WTC11 (cell line): Measurements from ENCODE around the gene LCN15. TPM values are rescaled to one million over a fixed set of nuclear protein-coding genes. Genes with fewer than 3 reads are reported as not detected.

Experiments
- ATAC-seq: fragments of 200-7000 bp; cut with Tn5 transposase; 2 replicates; pipeline ENCODE4 v1.10.0; 2021; ENCODE audit warnings: mild to moderate bottlenecking, moderate library complexity
- CTCF ChIA-PET: fragments of 300-600 bp; sonication (Branson Sonifier 250); formaldehyde crosslinking; loops from one replicate; lab custom pipeline; 2021; ENCODE audit warnings: antibody characterized with exemption; lab: Charles Lee
- POLR2A ChIA-PET: fragments of 350-600 bp; sonication (Branson Sonifier 250); formaldehyde crosslinking; loops from one replicate; lab custom pipeline; 2021; ENCODE audit warnings: antibody characterized with exemption; lab: Charles Lee
- DNase-seq: peaks from one replicate; pipeline ENCODE4 v3.0.0; 2021; ENCODE audit warnings: low spot score
- H3K27ac Mint-ChIP-seq: 2 replicates; pipeline ENCODE4 v1.8.0; 2021; ENCODE audit warnings: mixed read lengths
- H3K27me3 Mint-ChIP-seq: 2 replicates; pipeline ENCODE4 v1.8.0; 2021; ENCODE audit warnings: low read depth, mild to moderate bottlenecking, moderate library complexity, mixed read lengths
- H3K36me3 Mint-ChIP-seq: 2 replicates; pipeline ENCODE4 v1.8.0; 2021; ENCODE audit warnings: mixed read lengths
- H3K4me1 Mint-ChIP-seq: 2 replicates; pipeline ENCODE4 v1.8.0; 2022; ENCODE audit warnings: mixed read lengths
- H3K4me3 Mint-ChIP-seq: 2 replicates; pipeline ENCODE4 v1.8.0; 2021; ENCODE audit warnings: mild to moderate bottlenecking, moderate library complexity, mixed read lengths
- H3K9me3 Mint-ChIP-seq: 2 replicates; pipeline ENCODE4 v1.8.0; 2021; ENCODE audit warnings: mixed read lengths
- ATF1 ChIP-seq: sonication (generic); formaldehyde crosslinking; IDR thresholded peaks from 2 replicates; pipeline ENCODE4 v1.8.1; 2023; ENCODE audit warnings: mild to moderate bottlenecking, moderate library complexity, missing genetic modification reagents
- CREM ChIP-seq: sonication (generic); formaldehyde crosslinking; IDR thresholded peaks from 2 replicates; pipeline ENCODE4 v1.8.1; 2022; ENCODE audit warnings: mild to moderate bottlenecking, missing genetic modification reagents, moderate library complexity
- E2F1 ChIP-seq: sonication (generic); formaldehyde crosslinking; IDR thresholded peaks from 2 replicates; pipeline ENCODE4 v1.8.0; 2022; ENCODE audit warnings: mild to moderate bottlenecking, missing genetic modification reagents
- FOXP1 ChIP-seq: sonication (generic); formaldehyde crosslinking; IDR thresholded peaks from 2 replicates; pipeline ENCODE4 v1.8.0; 2022; ENCODE audit warnings: missing genetic modification reagents, mild to moderate bottlenecking, moderate library complexity, borderline replicate concordance
- GRHL2 ChIP-seq: fragments of 250-450 bp; sonication (Bioruptor Pico); IDR thresholded peaks from 2 replicates; pipeline ENCODE4 v1.8.0; 2022; ENCODE audit warnings: mild to moderate bottlenecking, moderate library complexity; ENCODE audit not compliant: insufficient replicate concordance, severe bottlenecking
- IRF2 ChIP-seq: sonication (generic); formaldehyde crosslinking; IDR thresholded peaks from 2 replicates; pipeline ENCODE4 v1.8.0; 2022; ENCODE audit warnings: low read depth, missing genetic modification reagents, borderline replicate concordance
- MLX ChIP-seq: sonication (generic); formaldehyde crosslinking; IDR thresholded peaks from 2 replicates; pipeline ENCODE4 v1.8.1; 2023; ENCODE audit warnings: mild to moderate bottlenecking, missing genetic modification reagents, moderate library complexity
- SMAD3 ChIP-seq: sonication (generic); formaldehyde crosslinking; IDR thresholded peaks from 2 replicates; pipeline ENCODE4 v1.8.0; 2022; ENCODE audit warnings: missing genetic modification reagents, mild to moderate bottlenecking, borderline replicate concordance
- SMAD4 ChIP-seq: sonication (generic); formaldehyde crosslinking; IDR thresholded peaks from 2 replicates; pipeline ENCODE4 v1.8.0; 2022; ENCODE audit warnings: mild to moderate bottlenecking, missing genetic modification reagents
- STAT6 ChIP-seq: sonication (generic); formaldehyde crosslinking; conservative IDR thresholded peaks from 2 replicates; pipeline ENCODE4 v1.8.1; 2023; ENCODE audit warnings: mild to moderate bottlenecking, low read depth, missing genetic modification reagents, moderate library complexity
- USF1 ChIP-seq: sonication (generic); formaldehyde crosslinking; IDR thresholded peaks from 2 replicates; pipeline ENCODE4 v1.8.0; 2022; ENCODE audit warnings: mild to moderate bottlenecking, missing genetic modification reagents
- ZNF219 ChIP-seq: sonication (generic); formaldehyde crosslinking; IDR thresholded peaks from 2 replicates; pipeline ENCODE4 v1.8.0; 2023; ENCODE audit warnings: missing genetic modification reagents, mild to moderate bottlenecking, borderline replicate concordance
- ZNF396 ChIP-seq: fragments of 250-450 bp; sonication (Bioruptor Pico); IDR thresholded peaks from 2 replicates; pipeline ENCODE4 v1.8.0; 2021; ENCODE audit warnings: mild to moderate bottlenecking, moderate library complexity, borderline replicate concordance
- total RNA-seq: library from RNA; stranded (reverse); gene quantifications from 3 replicates; pipeline ENCODE4 v1.2.3, GENCODE V29; 2021
- TF ChIP-seq, protein P1 (sequence below): sonication (generic); formaldehyde crosslinking; IDR thresholded peaks from 2 replicates; pipeline ENCODE4 v1.8.1; 2023; ENCODE audit warnings: mild to moderate bottlenecking, moderate library complexity, missing genetic modification reagents
- TF ChIP-seq, protein P2 (sequence below): fragments of 250-450 bp; sonication (Bioruptor Pico); IDR thresholded peaks from 2 replicates; pipeline ENCODE4 v2.1.2; 2022; ENCODE audit warnings: mild to moderate bottlenecking, moderate library complexity

Gene LCN15
- total RNA-seq, 1 experiment from 2014 or later, result 0.52 TPM

DNA sequence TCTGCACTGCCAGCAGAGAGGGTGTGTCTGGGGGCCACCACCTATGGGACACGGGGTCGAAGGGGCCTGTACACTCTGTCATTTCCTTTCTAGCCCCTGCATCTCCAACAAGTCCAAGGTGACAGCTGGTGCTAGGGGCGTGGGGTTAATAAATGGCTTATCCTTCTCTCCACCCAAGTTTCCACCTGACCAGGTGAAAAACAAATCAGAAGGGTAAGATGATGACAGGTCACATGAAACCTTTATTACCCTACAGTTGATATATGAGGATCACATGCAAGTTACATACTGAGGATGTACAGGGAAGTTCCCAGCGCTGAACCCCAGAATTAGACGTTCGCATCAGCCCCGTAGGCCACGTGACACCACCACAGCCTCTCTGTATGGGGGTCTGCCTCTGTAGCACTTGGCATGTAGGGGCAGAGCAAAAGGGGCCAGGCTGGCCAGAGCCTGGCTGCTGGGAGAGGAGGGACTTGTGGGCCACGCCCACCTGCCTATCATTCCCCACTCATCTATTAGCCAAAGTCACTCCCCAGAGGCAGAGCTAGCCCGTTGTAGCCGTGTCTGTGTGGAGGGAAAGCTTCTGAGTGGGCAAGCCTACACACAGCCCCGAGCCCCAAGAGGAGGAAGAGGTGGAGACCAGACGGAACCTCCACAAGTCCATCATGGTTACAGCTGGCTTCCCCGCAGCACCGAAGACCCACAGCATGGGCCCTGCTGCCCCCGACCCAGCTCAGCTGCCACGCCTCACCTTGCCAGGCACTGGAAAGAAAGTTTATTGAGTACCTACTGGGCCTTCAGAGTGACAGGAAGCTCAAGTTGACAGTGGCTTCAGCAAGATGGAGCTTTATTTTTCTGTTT is 29.0 kb upstream of the LCN15 start:
- POLR2A ChIA-PET, result no interaction called here
- H3K36me3 Mint-ChIP-seq, result peaks cover 3% of the 10 kb centered on the region; the same call in 1 of the 2 replicates
- no peak for DNase-seq
- TF ChIP-seq ZNF396 (CRISPR knock-in tag) (no peak), FOXP1 (CRISPR knock-in tag) (no peak), GRHL2 (CRISPR knock-in tag) (no peak), ATF1 (CRISPR knock-in tag) (no peak), SMAD3 (CRISPR knock-in tag) (no peak), STAT6 (CRISPR knock-in tag) (no peak), E2F1 (no peak), IRF2 (no peak), USF1 (CRISPR knock-in tag) (no peak), MLX (no peak), ZNF219 (CRISPR knock-in tag) (no peak), CREM (CRISPR knock-in tag) (no peak), SMAD4 (CRISPR knock-in tag) (no peak)
- TF ChIP-seq, protein P1, sequence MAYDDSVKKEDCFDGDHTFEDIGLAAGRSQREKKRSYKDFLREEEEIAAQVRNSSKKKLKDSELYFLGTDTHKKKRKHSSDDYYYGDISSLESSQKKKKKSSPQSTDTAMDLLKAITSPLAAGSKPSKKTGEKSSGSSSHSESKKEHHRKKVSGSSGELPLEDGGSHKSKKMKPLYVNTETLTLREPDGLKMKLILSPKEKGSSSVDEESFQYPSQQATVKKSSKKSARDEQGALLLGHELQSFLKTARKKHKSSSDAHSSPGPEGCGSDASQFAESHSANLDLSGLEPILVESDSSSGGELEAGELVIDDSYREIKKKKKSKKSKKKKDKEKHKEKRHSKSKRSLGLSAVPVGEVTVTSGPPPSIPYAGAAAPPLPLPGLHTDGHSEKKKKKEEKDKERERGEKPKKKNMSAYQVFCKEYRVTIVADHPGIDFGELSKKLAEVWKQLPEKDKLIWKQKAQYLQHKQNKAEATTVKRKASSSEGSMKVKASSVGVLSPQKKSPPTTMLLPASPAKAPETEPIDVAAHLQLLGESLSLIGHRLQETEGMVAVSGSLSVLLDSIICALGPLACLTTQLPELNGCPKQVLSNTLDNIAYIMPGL (CRISPR knock-in tag), result no peak
- TF ChIP-seq, protein P2, sequence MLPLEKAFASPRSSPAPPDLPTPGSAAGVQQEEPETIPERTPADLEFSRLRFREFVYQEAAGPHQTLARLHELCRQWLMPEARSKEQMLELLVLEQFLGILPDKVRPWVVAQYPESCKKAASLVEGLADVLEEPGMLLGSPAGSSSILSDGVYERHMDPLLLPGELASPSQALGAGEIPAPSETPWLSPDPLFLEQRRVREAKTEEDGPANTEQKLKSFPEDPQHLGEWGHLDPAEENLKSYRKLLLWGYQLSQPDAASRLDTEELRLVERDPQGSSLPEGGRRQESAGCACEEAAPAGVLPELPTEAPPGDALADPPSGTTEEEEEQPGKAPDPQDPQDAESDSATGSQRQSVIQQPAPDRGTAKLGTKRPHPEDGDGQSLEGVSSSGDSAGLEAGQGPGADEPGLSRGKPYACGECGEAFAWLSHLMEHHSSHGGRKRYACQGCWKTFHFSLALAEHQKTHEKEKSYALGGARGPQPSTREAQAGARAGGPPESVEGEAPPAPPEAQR (CRISPR knock-in tag), result no peak
- TF ChIP-seq, all 79 proteins: peak for 0
- Mint-ChIP-seq H3K27ac (no peak overlapping the region; the same call in 1 of the 2 replicates), H3K4me3 (no peak overlapping the region), H3K9me3 (no peaks in the 10 kb centered on the region), H3K27me3 (peaks cover 23% of the 10 kb centered on the region), H3K4me1 (peaks cover 27% of the 10 kb centered on the region)
- CTCF ChIA-PET, result interaction anchor here (0.5 to 3.1 kb wide), 6 partner anchors 7 to 430 kb away, joined by 3 to 28 read pairs (median 6); partner anchors contain the start of gene AJM1
- no peak for ATAC-seq
